Gastroesophageal sphincter (tissue), 3 donors: ENCODE measurements around the gene RTL10.

Experiments
- POLR2AphosphoS5 ChIP-seq: sonication (generic); formaldehyde crosslinking; IDR thresholded peaks from one replicate; pipeline ENCODE4 v1.6.1; 2017; ENCODE audit warnings: antibody characterized with exemption
- TF ChIP-seq, protein P1 (sequence below), 4 experiments: fragments of 200-600 bp in 2 of 4; fragments of 450-650 bp in 2 of 4; sonication (generic) in 1 of 4; IDR thresholded peaks; one replicate each; pipeline ENCODE4 v1.5.1; 2017 to 2019; ENCODE audit warnings: antibody characterized with exemption in 4 of 4, mild to moderate bottlenecking in 2 of 4, moderate library complexity in 2 of 4

DNA sequence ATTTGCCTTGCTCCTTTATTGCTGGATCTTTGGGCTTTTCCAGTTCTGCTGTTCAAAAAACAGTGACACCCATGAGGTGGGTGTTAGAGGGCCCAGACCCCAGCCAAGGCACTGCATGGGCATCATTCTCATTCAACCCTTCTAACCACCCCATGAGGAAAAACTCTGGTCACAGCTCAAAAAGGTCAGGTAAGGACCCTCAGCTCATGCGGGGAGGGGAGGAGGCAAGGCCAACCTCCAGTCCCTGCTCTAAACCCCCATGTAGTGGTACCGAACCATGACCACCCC lies 7.4 kb downstream of the RTL10 start:
- TF ChIP-seq, protein P1, sequence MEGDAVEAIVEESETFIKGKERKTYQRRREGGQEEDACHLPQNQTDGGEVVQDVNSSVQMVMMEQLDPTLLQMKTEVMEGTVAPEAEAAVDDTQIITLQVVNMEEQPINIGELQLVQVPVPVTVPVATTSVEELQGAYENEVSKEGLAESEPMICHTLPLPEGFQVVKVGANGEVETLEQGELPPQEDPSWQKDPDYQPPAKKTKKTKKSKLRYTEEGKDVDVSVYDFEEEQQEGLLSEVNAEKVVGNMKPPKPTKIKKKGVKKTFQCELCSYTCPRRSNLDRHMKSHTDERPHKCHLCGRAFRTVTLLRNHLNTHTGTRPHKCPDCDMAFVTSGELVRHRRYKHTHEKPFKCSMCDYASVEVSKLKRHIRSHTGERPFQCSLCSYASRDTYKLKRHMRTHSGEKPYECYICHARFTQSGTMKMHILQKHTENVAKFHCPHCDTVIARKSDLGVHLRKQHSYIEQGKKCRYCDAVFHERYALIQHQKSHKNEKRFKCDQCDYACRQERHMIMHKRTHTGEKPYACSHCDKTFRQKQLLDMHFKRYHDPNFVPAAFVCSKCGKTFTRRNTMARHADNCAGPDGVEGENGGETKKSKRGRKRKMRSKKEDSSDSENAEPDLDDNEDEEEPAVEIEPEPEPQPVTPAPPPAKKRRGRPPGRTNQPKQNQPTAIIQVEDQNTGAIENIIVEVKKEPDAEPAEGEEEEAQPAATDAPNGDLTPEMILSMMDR (IDR thresholded peaks at IDR 0.05): no peak
- TF ChIP-seq POLR2AphosphoS5: no peak
